HG02885 (cell line): ENCODE results near the gene ASPRV1.
"Not testable (repeated sequence)": the region's sequence is repeated elsewhere in the genome, so short reads cannot be mapped to it uniquely, and the experiment has no call there.

ENCODE experiments used
- ATAC-seq: cut with Tn5 transposase; IDR thresholded peaks from one replicate; pipeline ENCODE4 v1.9.1; 2021; ENCODE audit warnings: mild to moderate bottlenecking; ENCODE audit not compliant: unreplicated experiment, poor library complexity

ASPRV1 gene

GRCh38 chr2:69961496-69961895, at the start of gene ASPRV1:
Gene ASPRV1 (minus strand): TSS chr2:69961631. CDS start chr2:69961436, 195 bp downstream.
- ATAC-seq: no peak

- ATAC-seq: no peak
Observed at GRCh38 chr2:70010576-70011111, 49.2 kb upstream of the ASPRV1 start.

GRCh38 chr2:70009762-70010575, 48.5 kb upstream of the ASPRV1 start:
- peak; percentile 52 for ATAC-seq

- ATAC-seq: no peak
Observed at GRCh38 chr2:70008290-70008689, 46.9 kb upstream of the ASPRV1 start.

- no peak for ATAC-seq
Observed at GRCh38 chr2:70007151-70007550, 45.7 kb upstream of the ASPRV1 start.

- ATAC-seq: no peak
Observed at GRCh38 chr2:70006447-70006784, 45.0 kb upstream of the ASPRV1 start.

- no peak for ATAC-seq
Observed at GRCh38 chr2:70005752-70006446, 44.5 kb upstream of the ASPRV1 start.

- ATAC-seq: no peak
Observed at GRCh38 chr2:70005216-70005615, 43.8 kb upstream of the ASPRV1 start.

- no peak for ATAC-seq
Observed at GRCh38 chr2:70003093-70003830, 41.8 kb upstream of the ASPRV1 start.

- ATAC-seq: no peak
Observed at GRCh38 chr2:70002241-70002899, 40.9 kb upstream of the ASPRV1 start.

- ATAC-seq: not testable (repeated sequence)
Observed at GRCh38 chr2:70000529-70000928, 39.1 kb upstream of the ASPRV1 start.

- no peak for ATAC-seq
Observed at GRCh38 chr2:69998761-69999160, 37.3 kb upstream of the ASPRV1 start.

GRCh38 chr2:69997015-69997830, 35.8 kb upstream of the ASPRV1 start:
- no peak for ATAC-seq

- ATAC-seq: no peak
Observed at GRCh38 chr2:69995511-69995910, 34.1 kb upstream of the ASPRV1 start.

- ATAC-seq: no peak
Observed at GRCh38 chr2:69994166-69994565, 32.7 kb upstream of the ASPRV1 start.

- no peak for ATAC-seq
Observed at GRCh38 chr2:69993708-69994107, 32.3 kb upstream of the ASPRV1 start.

GRCh38 chr2:69993048-69993565, 31.7 kb upstream of the ASPRV1 start:
- ATAC-seq: no peak

GRCh38 chr2:69992310-69993047, 31.0 kb upstream of the ASPRV1 start:
- ATAC-seq: no peak
